Measurements from ENCODE around the gene PNPT1. TPM values are rescaled to one million over a fixed set of nuclear protein-coding genes. Genes with fewer than 3 reads are reported as not detected.
"Not testable (repeated sequence)": the region's sequence is repeated elsewhere in the genome, so short reads cannot be mapped to it uniquely, and the experiment has no call there.

The PNPT1 gene
- polyA plus RNA-seq, 1 experiment: 9.4 TPM

- Histone ChIP-seq H3K36me3 (ENCODE audit: control insufficient read depth, insufficient read depth, low read length) (peaks cover 3% of the 10 kb centered on the region), H3K27me3 (ENCODE audit: control insufficient read depth, insufficient read depth, low read length) (no peaks in the 10 kb centered on the region), H3K4me3 (ENCODE audit: low read depth, low read length) (no peak overlapping the region)
- POLR2A ChIA-PET: no interaction called here
- CTCF ChIA-PET: no interaction called here
- no peak for TF ChIP-seq CTCF (IDR thresholded peaks at IDR 0.05; ENCODE audit: insufficient read depth, low read depth, low read length)
- no peak for DNase-seq (ENCODE audit: low read depth)
Observed at GRCh38 chr2:55601849-55602248, 91.8 kb downstream of the PNPT1 start.

- ChIA-PET POLR2A (no interaction called here), CTCF (no interaction called here)
- no peak for DNase-seq (ENCODE audit: low read depth)
- Histone ChIP-seq H3K27me3 (ENCODE audit: control insufficient read depth, insufficient read depth, low read length) (no peaks in the 10 kb centered on the region), H3K36me3 (ENCODE audit: control insufficient read depth, insufficient read depth, low read length) (peaks cover 4% of the 10 kb centered on the region), H3K4me3 (ENCODE audit: low read depth, low read length) (no peak overlapping the region)
- TF ChIP-seq CTCF (IDR thresholded peaks at IDR 0.05; ENCODE audit: insufficient read depth, low read depth, low read length): no peak
Observed at GRCh38 chr2:55598056-55598795, 95.4 kb downstream of the PNPT1 start.

- DNase-seq (ENCODE audit: low read depth): not testable (repeated sequence)
Observed at GRCh38 chr2:55596795-55597194, 96.8 kb downstream of the PNPT1 start.

GRCh38 chr2:55595536-55595935 lies 98.1 kb downstream of the PNPT1 start:
- no peak for DNase-seq (ENCODE audit: low read depth)
- ChIA-PET CTCF (interaction anchor here (0.7 to 0.9 kb wide), 2 partner anchors 16 to 20 kb away, joined by 3 read pairs; no protein-coding TSS in a partner anchor), POLR2A (no interaction called here)
- TF ChIP-seq CTCF (IDR thresholded peaks at IDR 0.05; ENCODE audit: insufficient read depth, low read depth, low read length): no peak
- Histone ChIP-seq H3K36me3 (ENCODE audit: control insufficient read depth, insufficient read depth, low read length) (peaks cover 2% of the 10 kb centered on the region), H3K4me3 (ENCODE audit: low read depth, low read length) (no peak overlapping the region), H3K27me3 (ENCODE audit: control insufficient read depth, insufficient read depth, low read length) (no peaks in the 10 kb centered on the region)

More at GRCh38 chr2:55596795-55597194, 96.8 kb downstream of the PNPT1 start:
- H3K4me3 ChIP-seq (ENCODE audit: low read depth, low read length); H3K36me3 ChIP-seq (ENCODE audit: control insufficient read depth, insufficient read depth, low read length); POLR2A ChIA-PET; CTCF ChIA-PET; H3K27me3 ChIP-seq (ENCODE audit: control insufficient read depth, insufficient read depth, low read length): not testable (repeated sequence)

- no peak for DNase-seq (ENCODE audit: low read depth)
- POLR2A ChIA-PET: no interaction called here
- Histone ChIP-seq H3K27me3 (ENCODE audit: control insufficient read depth, insufficient read depth, low read length) (no peaks in the 10 kb centered on the region), H3K4me3 (ENCODE audit: low read depth, low read length) (no peak overlapping the region), H3K36me3 (ENCODE audit: control insufficient read depth, insufficient read depth, low read length) (0 out of 2 replicates have a peak, but pooled peaks cover 1% of the 10 kb centered on the region)
- TF ChIP-seq CTCF (IDR thresholded peaks at IDR 0.05; ENCODE audit: insufficient read depth, low read depth, low read length): no peak
- CTCF ChIA-PET: no interaction called here
Observed at GRCh38 chr2:55592130-55592529, 101.5 kb downstream of the PNPT1 start.

Measured in BJ (cell line).